Stimulated activated CD4-positive, alpha-beta T cell treated with anti-CD3 and anti-CD28 coated beads, Interleukin-4, amount 100 ng/mL, for 1 hour (primary cell): ENCODE data around the gene OGFRL1.

Experiments
- DNase-seq: peaks from one replicate; pipeline ENCODE4 v3.0.0-alpha.2; 2020

The OGFRL1 gene

DNA sequence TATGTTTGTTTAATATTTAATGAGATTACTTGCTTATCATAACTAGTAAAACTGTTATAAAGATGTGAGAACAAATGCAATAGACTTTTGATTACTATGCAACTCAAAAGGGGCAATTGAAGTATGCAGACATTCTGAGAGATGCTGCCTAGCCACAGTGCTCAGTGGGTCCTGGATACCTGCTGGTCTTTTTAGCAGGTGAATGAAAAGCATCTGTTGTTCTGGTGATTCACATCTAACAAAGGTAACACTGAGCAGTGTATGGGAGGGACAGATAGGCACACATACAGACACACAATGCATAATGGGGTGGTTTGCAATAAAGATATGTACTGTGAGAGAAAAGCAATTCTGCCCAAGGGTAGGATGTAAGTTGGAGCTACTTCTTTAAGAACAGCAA is 46.9 kb downstream of the OGFRL1 start:
- no peak for DNase-seq

DNA sequence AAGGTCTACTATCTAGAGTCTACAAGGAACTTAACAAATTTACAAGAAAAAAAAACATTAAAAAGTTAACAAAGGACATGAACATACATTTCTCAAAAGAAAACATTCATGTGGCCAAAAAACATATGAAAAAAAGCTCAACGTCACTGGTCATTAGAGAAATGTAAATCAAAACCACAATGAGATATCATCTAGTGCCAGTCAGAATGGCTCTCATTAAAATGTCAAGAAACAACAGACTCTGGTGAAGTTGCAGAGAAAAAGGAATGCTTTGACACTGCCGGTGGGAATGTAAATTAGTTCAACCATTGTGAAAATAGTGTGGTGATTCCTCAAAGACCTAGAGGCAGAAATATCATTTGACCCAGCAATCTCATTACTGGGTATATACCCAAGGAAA is 48.3 kb downstream of the OGFRL1 start:
- no peak for DNase-seq

GRCh38 chr6:71338540-71339316 is 50.1 kb downstream of the OGFRL1 start:
- DNase-seq = no peak

GRCh38 chr6:71342772-71343171 is 54.2 kb downstream of the OGFRL1 start:
- DNase-seq = no peak

DNA sequence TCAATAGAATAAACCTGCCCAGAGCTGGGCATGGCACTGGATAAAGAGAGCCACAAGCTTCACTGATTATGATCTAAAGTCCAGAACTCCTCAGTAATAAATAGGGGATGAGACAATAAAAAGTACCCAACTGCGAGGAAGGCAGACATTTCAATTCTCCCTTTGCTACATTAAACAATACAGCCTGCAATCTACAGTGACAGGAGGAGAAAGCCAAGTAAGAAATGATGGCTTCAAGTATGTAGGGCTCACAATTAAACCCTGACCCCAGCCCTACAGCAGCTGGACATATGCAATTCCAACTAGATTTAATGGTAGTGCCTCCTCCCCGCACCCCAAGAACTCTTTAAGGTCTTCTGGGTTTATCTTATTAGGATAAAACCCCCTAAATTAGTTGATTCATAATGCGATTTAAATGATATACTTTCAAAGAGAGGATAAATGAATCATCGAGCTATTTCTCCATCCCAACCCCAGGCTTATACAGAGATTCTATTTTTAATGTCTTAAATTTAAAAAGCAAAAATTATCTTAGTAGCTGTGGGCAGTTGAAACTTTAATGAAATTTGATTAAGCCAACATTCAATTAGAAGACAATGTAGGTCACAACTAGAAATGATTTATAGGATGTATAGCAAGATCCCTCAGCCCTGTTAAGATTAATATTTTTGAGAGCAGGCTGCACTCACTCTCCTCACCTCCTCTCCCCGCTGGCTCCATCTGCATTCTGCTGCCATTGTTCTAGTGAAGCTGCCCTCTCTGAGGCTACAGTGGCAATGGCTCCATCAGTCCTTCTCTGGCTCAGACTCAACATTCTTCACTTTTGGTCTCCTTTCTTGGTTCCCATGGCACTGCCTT is 57.1 kb downstream of the OGFRL1 start:
- no peak for DNase-seq

- DNase-seq = no peak
Observed at GRCh38 chr6:71346334-71346694, 57.7 kb downstream of the OGFRL1 start.

- DNase-seq = no peak
Observed at GRCh38 chr6:71347119-71347518, 58.5 kb downstream of the OGFRL1 start.

GRCh38 chr6:71349395-71349794 is 60.8 kb downstream of the OGFRL1 start:
- DNase-seq = no peak

DNA sequence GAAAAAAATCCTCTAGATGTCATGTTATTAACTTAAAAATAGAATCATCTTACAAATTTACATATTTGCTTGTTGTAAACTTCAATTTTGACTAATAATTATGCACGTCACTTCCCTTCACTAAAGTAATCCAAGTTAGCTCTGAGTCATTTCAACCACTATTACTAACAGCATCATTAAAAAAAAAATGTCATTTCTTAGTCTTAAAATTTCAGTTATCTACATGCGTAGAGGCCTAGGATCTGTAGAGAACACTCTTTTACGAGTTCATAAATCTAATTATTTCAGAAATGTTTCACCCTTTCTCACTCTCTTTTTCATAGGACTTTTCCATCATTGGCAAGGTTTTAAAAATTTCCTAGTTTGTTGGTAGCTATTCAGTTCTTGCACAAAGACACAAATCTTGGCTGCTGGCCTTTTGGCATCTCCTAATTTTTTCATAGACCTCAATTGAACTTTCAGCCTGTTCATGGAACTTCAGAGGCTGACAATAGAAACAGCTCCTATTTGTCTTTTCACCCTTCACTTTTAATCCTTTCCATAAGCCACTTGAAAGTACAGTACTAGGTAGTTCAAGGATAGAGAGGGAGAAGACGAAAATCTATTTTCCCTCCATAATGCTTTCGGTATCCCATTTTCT is 61.5 kb downstream of the OGFRL1 start:
- DNase-seq = no peak

DNA sequence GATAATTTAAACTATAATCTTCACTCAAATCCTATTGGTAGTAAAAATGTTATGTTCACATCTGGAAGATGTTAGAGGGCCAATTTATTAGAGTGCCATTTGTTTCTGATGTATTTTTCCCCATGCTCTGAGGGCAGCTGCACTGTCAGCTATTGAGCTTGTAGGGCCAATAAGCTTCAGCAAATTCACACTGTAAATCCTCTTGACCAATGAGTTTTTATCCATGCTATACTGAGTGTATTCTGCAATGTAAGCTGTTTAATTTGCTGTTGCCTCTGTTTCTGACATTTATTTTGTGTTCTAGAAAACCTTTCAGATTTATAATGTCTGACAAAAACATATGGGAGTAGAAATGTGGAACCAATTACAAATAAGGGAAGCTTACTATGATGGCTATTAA is 62.6 kb downstream of the OGFRL1 start:
- no peak for DNase-seq
